ENCODE measurements around the gene MYL12B.

The MYL12B gene

DNA sequence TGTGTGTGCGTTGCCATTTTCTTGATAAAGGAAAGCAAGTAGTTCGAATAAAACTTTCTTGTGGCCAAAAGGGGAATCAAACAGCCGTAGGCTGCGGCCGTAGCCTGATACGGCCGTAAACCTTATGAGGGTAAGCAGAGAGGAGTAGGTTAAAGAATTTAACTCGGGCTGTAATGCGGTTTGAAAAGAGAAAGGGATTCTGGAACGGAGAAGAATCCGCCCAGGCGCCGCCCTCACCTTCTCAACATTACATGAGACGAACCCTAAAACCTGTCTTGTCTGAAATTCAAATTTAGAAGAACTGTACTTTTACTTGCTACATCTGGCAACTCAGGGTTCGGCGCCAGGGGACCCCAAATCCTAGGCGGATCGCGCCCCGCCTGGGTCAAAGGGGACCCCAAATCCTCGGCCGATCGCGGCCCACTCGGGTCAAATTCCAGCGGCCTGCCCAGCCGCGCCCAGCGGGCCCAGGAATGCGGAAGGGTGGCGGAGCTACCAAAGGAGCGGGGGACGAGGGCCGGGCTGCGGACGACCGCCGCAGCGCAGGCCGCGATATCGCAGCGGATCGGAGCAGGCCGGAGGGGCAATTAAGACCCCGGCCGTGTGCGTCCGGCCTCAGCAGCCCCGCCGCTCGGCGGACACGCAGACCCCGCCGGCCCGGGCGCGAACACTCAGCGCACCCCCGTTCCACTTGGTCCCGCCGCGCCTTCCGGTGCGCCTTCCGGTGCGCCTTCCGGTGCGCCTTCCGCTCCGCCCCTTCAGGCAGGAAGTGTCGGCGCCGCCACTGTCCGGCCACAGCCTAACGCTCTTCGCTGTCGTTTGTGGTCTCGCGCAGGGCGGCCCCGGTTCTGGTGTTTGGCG, at the start of gene MYL12B:
Gene MYL12B, plus strand, starts transcription at position 761 of the 861 bp plus-strand sequence. CDS start 10,766 bp downstream, outside the sequence.
- Histone ChIP-seq H3K4me3 (ENCODE audit: low read depth in 1 of 2, low read length in 2 of 2) (peak within 1 kb of the TSS; percentile 96), H3K36me3 (ENCODE audit: control insufficient read depth in 1 of 2, insufficient read depth in 2 of 2, low read length in 2 of 2) (peaks cover 12 to 21% of the 10 kb centered on the region in 2 donors), H3K4me1 (ENCODE audit: control insufficient read depth in 1 of 2, insufficient read depth in 2 of 2, low read length in 2 of 2) (peaks cover 37% of the 10 kb centered on the region in 2 donors), H3K27ac (ENCODE audit: low read depth, low read length) (peak within 1 kb of the TSS; percentile 96), H3K27me3 (ENCODE audit: control insufficient read depth in 1 of 2, insufficient read depth in 2 of 2, low read length in 2 of 2) (no peaks in the 10 kb centered on the region), H3K9me3 (ENCODE audit: control insufficient read depth in 1 of 2, low read length in 2 of 2) (no peaks in the 10 kb centered on the region), H3K9ac (ENCODE audit: low read depth in 1 of 2, low read length in 2 of 2) (peak within 1 kb of the TSS; percentile 95 to 99)

DNA sequence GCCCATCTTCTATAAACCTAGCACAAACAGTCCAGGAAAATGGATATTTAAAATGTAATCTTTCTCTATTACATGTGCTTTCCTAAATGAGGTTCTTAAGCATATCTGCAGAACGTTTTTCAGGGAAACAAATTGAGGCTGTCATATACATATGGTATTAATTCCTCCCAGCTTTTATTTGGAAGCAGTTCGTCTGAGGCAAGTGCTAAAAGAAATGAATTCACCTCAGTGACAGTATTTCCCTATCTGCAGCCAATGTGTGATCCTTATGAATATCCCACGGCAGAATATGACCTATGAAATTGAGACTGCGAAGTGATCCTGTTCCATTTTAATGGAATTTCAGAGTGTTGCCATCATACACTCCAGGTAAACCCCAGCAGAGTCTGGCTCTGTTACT, 49.3 kb upstream of the MYL12B start:
- H3K4me1 ChIP-seq (ENCODE audit: control insufficient read depth in 1 of 2, insufficient read depth in 2 of 2, low read length in 2 of 2) = peaks cover 8 to 23% of the 10 kb centered on the region in 2 donors
- H3K36me3 ChIP-seq (ENCODE audit: control insufficient read depth in 1 of 2, insufficient read depth in 2 of 2, low read length in 2 of 2) = no peaks in the 10 kb centered on the region
- no peak overlapping the region for H3K27ac ChIP-seq (ENCODE audit: low read depth, low read length)
- no peaks in the 10 kb centered on the region for H3K9me3 ChIP-seq (ENCODE audit: control insufficient read depth in 1 of 2, low read length in 2 of 2)
- H3K27me3 ChIP-seq (ENCODE audit: control insufficient read depth in 1 of 2, insufficient read depth in 2 of 2, low read length in 2 of 2) = no peaks in the 10 kb centered on the region
- H3K4me3 ChIP-seq (ENCODE audit: low read depth in 1 of 2, low read length in 2 of 2) = no peak overlapping the region
- H3K9ac ChIP-seq (ENCODE audit: low read depth in 1 of 2, low read length in 2 of 2) = no peak overlapping the region

DNA sequence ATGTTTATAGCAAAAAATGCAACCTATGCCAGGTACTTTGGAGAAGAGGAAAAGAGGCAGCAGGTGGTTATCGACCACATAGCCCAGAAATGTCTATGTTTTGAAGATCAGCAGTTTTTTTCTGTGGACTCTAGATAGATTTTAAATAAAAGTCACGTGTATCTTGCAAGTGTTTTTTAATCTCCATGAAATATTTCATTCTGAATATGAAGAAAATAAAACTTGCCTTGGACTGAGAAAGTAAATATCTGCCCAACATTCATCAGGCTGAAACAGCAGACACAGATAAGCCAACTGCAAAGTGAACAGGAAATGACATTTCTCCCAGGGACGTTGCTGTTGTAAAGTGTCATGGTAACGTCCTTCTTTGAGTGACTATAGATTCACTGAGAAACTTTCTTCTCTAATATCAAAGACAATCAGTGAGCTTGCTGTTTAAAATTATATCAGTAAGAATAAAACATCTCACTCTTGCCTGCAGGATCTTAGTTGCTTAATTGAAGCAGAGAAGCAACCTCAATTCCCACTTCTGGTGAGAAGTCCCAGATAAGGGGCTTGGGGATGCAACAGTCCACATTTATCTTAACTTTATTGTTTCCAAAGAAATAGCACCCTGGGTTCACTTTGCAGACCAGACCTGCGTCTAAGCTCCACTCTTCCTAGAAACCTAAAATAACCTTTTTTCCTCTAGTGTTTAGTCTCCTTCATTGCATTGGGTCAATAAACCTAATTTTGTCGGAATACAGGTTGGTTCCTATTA, 48.5 kb upstream of the MYL12B start:
- Histone ChIP-seq H3K27ac (ENCODE audit: low read depth, low read length) (no peak overlapping the region), H3K4me1 (ENCODE audit: control insufficient read depth in 1 of 2, insufficient read depth in 2 of 2, low read length in 2 of 2) (peaks cover 8 to 27% of the 10 kb centered on the region in 2 donors), H3K4me3 (ENCODE audit: low read depth in 1 of 2, low read length in 2 of 2) (no peak overlapping the region), H3K27me3 (ENCODE audit: control insufficient read depth in 1 of 2, insufficient read depth in 2 of 2, low read length in 2 of 2) (no peaks in the 10 kb centered on the region), H3K36me3 (ENCODE audit: control insufficient read depth in 1 of 2, insufficient read depth in 2 of 2, low read length in 2 of 2) (no peaks in the 10 kb centered on the region), H3K9ac (ENCODE audit: low read depth in 1 of 2, low read length in 2 of 2) (no peak overlapping the region), H3K9me3 (ENCODE audit: control insufficient read depth in 1 of 2, low read length in 2 of 2) (no peaks in the 10 kb centered on the region)

DNA sequence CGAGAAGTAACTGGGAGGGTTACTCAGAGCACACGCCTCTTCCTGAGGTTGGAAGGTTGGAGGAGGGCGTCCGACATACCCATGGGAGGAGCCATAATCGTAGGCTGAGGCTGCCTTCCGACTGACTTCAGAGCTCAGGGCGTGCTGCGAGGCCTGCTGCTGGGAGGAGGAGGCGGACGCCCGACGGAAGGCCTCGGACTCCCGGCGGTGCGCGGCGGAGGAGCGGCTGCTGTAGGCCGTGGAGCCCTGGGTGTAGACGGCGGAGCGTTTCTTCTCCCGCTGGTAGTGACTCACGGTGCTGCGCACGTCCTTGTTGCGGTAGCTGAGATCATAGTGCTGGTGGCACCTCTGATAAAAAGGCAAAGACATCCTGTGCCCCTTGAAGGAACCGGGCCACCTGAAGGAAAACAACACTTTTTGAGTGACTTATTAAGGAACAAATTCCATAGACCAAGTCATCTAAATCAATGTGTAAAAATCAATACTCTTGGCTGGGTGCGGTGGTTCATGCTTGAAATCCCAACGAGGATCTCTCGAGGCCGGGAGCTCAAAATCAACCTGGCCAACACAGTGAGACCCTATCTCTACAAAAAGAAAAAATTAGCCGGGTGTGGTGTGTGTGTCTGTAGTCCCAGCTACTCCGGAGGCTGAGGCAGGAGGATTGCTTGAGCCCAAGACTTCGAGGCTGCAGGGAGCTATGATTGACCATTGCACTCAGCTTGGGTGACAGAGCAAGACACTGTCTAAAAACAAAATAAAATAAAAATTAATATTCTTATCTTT, 46.9 kb upstream of the MYL12B start:
- Histone ChIP-seq H3K9ac (ENCODE audit: low read depth in 1 of 2, low read length in 2 of 2) (no peak overlapping the region), H3K4me3 (ENCODE audit: low read depth in 1 of 2, low read length in 2 of 2) (no peak overlapping the region), H3K27ac (ENCODE audit: low read depth, low read length) (no peak overlapping the region), H3K36me3 (ENCODE audit: control insufficient read depth in 1 of 2, insufficient read depth in 2 of 2, low read length in 2 of 2) (no peaks in the 10 kb centered on the region), H3K27me3 (ENCODE audit: control insufficient read depth in 1 of 2, insufficient read depth in 2 of 2, low read length in 2 of 2) (no peaks in the 10 kb centered on the region), H3K9me3 (ENCODE audit: control insufficient read depth in 1 of 2, low read length in 2 of 2) (no peaks in the 10 kb centered on the region), H3K4me1 (ENCODE audit: control insufficient read depth in 1 of 2, insufficient read depth in 2 of 2, low read length in 2 of 2) (peaks cover 8 to 37% of the 10 kb centered on the region in 2 donors)

DNA sequence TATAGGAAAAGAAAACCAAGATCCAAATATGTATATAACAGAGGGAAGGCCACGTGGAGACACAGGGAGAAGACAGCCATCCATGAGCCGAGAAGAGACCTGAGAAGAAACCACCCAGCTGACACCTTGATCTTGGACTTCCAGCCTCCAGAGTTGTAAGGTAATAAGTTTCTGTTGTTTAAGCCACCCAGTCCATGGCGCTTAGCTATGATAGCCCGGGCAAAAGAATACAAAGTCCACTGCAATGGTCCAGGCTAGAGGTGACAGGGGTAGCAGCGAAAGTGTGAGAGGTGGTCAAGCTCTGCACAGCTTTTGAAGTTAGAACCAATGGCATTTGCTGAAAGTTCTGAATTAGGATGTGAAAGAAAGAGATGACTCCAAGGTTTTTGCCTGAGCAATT, 44.9 kb upstream of the MYL12B start:
- H3K9ac ChIP-seq (ENCODE audit: low read depth in 1 of 2, low read length in 2 of 2) = peak overlapping the region in 1 of 2 donors; percentile 32
- H3K36me3 ChIP-seq (ENCODE audit: control insufficient read depth in 1 of 2, insufficient read depth in 2 of 2, low read length in 2 of 2) = no peaks in the 10 kb centered on the region
- peak overlapping the region in 1 of 2 donors; percentile 35 for H3K4me3 ChIP-seq (ENCODE audit: low read depth in 1 of 2, low read length in 2 of 2)
- H3K27me3 ChIP-seq (ENCODE audit: control insufficient read depth in 1 of 2, insufficient read depth in 2 of 2, low read length in 2 of 2) = no peaks in the 10 kb centered on the region
- H3K9me3 ChIP-seq (ENCODE audit: control insufficient read depth in 1 of 2, low read length in 2 of 2) = no peaks in the 10 kb centered on the region
- peaks cover 8 to 37% of the 10 kb centered on the region in 2 donors for H3K4me1 ChIP-seq (ENCODE audit: control insufficient read depth in 1 of 2, insufficient read depth in 2 of 2, low read length in 2 of 2)
- H3K27ac ChIP-seq (ENCODE audit: low read depth, low read length) = peak overlapping the region; percentile 22

DNA sequence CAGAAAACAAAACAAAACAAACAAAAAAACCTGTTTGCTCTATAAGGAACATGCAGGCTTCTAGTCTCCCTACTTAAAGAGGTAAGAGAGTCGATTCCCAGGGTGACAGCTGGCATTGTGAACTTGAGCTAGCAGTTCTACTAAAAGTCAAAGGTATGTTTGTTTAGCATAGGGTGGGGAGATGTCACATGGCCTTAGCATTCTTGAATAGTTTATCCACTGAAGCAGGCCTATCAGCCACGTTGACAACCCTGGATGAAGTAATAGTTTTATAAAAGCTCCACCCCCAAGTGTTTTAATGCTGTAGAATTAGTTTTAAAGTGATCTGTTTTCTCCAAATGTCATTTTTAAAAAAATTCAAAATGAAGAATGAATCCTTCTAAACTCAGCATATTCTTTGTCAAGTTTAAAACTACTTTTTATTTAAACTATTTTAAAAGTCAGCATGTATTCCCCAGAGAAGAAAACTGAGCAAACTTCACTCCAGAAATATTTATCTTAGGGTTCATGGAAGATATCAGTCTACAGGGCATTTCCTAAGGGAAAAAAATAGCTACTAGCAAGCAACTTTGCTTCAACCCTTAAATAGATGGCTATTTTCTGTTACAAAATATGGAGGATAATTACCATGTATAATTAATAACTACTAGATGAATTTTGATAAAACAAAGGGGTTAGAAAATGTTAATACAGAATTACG, 43.8 kb upstream of the MYL12B start:
- H3K27ac ChIP-seq (ENCODE audit: low read depth, low read length) = no peak overlapping the region
- H3K9ac ChIP-seq (ENCODE audit: low read depth in 1 of 2, low read length in 2 of 2) = peak overlapping the region in 1 of 2 donors; percentile 32
- H3K4me1 ChIP-seq (ENCODE audit: control insufficient read depth in 1 of 2, insufficient read depth in 2 of 2, low read length in 2 of 2) = peaks cover 10 to 34% of the 10 kb centered on the region in 2 donors
- no peaks in the 10 kb centered on the region for H3K36me3 ChIP-seq (ENCODE audit: control insufficient read depth in 1 of 2, insufficient read depth in 2 of 2, low read length in 2 of 2)
- no peaks in the 10 kb centered on the region for H3K27me3 ChIP-seq (ENCODE audit: control insufficient read depth in 1 of 2, insufficient read depth in 2 of 2, low read length in 2 of 2)
- no peaks in the 10 kb centered on the region for H3K9me3 ChIP-seq (ENCODE audit: control insufficient read depth in 1 of 2, low read length in 2 of 2)
- H3K4me3 ChIP-seq (ENCODE audit: low read depth in 1 of 2, low read length in 2 of 2) = no peak overlapping the region

DNA sequence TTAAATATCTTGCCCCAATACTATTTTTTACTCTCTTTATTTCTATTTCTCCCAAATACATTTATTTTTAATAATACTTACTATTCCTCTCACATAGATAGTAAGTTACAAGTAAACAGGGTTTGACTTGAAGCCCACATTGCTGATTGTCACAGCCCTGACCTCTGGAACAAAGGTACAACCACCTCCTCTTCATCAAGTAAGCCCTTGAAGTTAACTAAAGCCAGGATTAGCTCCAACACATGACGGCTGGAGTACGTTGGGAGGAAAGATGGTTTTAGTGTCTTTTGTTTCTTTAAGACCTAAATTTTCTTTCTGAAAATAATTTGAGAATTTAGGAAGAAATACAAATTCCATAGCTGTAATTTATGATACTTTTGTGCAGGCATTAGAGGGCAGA, 43.1 kb upstream of the MYL12B start:
- Histone ChIP-seq H3K36me3 (ENCODE audit: control insufficient read depth in 1 of 2, insufficient read depth in 2 of 2, low read length in 2 of 2) (no peaks in the 10 kb centered on the region), H3K27me3 (ENCODE audit: control insufficient read depth in 1 of 2, insufficient read depth in 2 of 2, low read length in 2 of 2) (no peaks in the 10 kb centered on the region), H3K9me3 (ENCODE audit: control insufficient read depth in 1 of 2, low read length in 2 of 2) (no peaks in the 10 kb centered on the region), H3K9ac (ENCODE audit: low read depth in 1 of 2, low read length in 2 of 2) (no peak overlapping the region), H3K4me1 (ENCODE audit: control insufficient read depth in 1 of 2, insufficient read depth in 2 of 2, low read length in 2 of 2) (peaks cover 6 to 29% of the 10 kb centered on the region in 2 donors), H3K27ac (ENCODE audit: low read depth, low read length) (no peak overlapping the region), H3K4me3 (ENCODE audit: low read depth in 1 of 2, low read length in 2 of 2) (no peak overlapping the region)

DNA sequence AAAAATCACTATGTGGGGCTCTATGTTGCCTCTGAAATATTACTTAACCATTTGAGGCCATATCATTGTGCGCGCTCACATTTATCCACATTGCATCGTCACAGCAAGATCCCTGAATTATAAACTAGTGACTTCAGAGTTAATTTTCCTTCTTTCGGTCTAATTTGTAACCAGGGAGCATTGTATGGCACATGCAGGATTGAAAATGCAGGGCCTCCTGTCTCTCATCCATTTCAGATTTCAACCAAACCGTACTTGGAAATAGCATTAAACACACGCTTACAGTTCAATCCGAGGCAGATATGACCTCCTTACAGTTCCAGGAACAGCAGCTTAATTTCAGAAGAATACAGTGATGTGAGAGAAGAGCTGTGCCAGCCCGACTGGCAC, 42.7 kb upstream of the MYL12B start:
- peaks cover 6 to 28% of the 10 kb centered on the region in 2 donors for H3K4me1 ChIP-seq (ENCODE audit: control insufficient read depth in 1 of 2, insufficient read depth in 2 of 2, low read length in 2 of 2)
- no peak overlapping the region for H3K9ac ChIP-seq (ENCODE audit: low read depth in 1 of 2, low read length in 2 of 2)
- H3K27ac ChIP-seq (ENCODE audit: low read depth, low read length) = no peak overlapping the region
- no peaks in the 10 kb centered on the region for H3K9me3 ChIP-seq (ENCODE audit: control insufficient read depth in 1 of 2, low read length in 2 of 2)
- H3K36me3 ChIP-seq (ENCODE audit: control insufficient read depth in 1 of 2, insufficient read depth in 2 of 2, low read length in 2 of 2) = no peaks in the 10 kb centered on the region
- H3K4me3 ChIP-seq (ENCODE audit: low read depth in 1 of 2, low read length in 2 of 2) = no peak overlapping the region
- no peaks in the 10 kb centered on the region for H3K27me3 ChIP-seq (ENCODE audit: control insufficient read depth in 1 of 2, insufficient read depth in 2 of 2, low read length in 2 of 2)

DNA sequence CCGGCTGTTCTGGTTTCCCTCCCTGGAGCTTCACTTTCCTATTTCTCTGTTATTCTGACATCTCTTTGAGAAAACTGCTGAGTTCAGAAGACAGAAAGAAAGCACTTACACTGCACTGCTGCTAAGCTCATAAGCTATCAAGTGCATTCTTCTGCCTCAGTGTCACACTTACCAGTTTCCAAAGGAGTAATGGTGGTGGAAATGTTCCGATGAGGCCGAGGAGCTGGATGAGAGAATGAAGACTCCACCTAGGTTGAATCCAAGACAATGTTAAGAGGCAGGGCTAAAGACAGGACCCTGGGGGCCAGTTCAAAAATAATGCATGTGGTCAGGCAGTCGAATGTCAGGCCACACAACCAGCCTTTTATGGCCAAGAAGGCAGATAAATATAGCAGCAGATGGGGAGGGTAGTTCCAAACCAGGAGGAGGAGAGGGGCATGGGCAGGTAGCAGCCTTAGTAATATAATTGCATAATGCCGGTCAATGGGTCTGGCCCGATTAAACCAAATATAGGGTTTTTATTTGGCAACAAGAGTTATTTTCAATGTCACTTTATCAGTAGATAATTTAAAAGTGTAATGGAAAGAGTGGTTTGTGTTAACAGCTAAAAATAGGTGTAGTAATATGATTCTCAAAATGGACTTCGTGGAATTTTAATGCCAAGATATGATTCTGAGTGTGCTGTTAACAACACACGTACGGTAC, 42.1 kb upstream of the MYL12B start, which contains the start of gene MYOM1:
Gene MYOM1, minus strand, starts transcription at position 338 of the 705 bp plus-strand sequence. CDS start 4,745 bp downstream, outside the sequence.
- no peaks in the 10 kb centered on the region for H3K36me3 ChIP-seq (ENCODE audit: control insufficient read depth in 1 of 2, insufficient read depth in 2 of 2, low read length in 2 of 2)
- no peaks in the 10 kb centered on the region for H3K27me3 ChIP-seq (ENCODE audit: control insufficient read depth in 1 of 2, insufficient read depth in 2 of 2, low read length in 2 of 2)
- H3K9ac ChIP-seq (ENCODE audit: low read depth in 1 of 2, low read length in 2 of 2) = no peak within 1 kb of the TSS
- H3K9me3 ChIP-seq (ENCODE audit: control insufficient read depth in 1 of 2, low read length in 2 of 2) = no peaks in the 10 kb centered on the region
- no peak within 1 kb of the TSS for H3K27ac ChIP-seq (ENCODE audit: low read depth, low read length)
- H3K4me3 ChIP-seq (ENCODE audit: low read depth in 1 of 2, low read length in 2 of 2) = no peak within 1 kb of the TSS
- H3K4me1 ChIP-seq (ENCODE audit: control insufficient read depth in 1 of 2, insufficient read depth in 2 of 2, low read length in 2 of 2) = peaks cover 6 to 28% of the 10 kb centered on the region in 2 donors

Measured in duodenal mucosa (tissue), 2 donors.